8988T (cell line): ENCODE results near the gene C1QTNF9.
"Not testable (repeated sequence)": the region's sequence is repeated elsewhere in the genome, so short reads cannot be mapped to it uniquely, and the experiment has no call there.

ENCODE experiments used
- DNase-seq: peaks from one replicate; pipeline ENCODE4 v3.0.0; 2011

Gene C1QTNF9

GRCh38 chr13:24309300-24309699 lies at the start of gene C1QTNF9:
C1QTNF9 (plus strand) TSS chr13:24309580; CDS start chr13:24316004, 6,424 bp downstream.
- DNase-seq = not testable (repeated sequence)

- no peak for DNase-seq
Observed at GRCh38 chr13:24261566-24261965, 47.8 kb upstream of the C1QTNF9 start.

GRCh38 chr13:24263632-24264031 lies 45.7 kb upstream of the C1QTNF9 start:
- DNase-seq = no peak

- no peak for DNase-seq
Observed at GRCh38 chr13:24264976-24265375, 44.4 kb upstream of the C1QTNF9 start.

- DNase-seq = no peak
Observed at GRCh38 chr13:24265453-24265852, 43.9 kb upstream of the C1QTNF9 start.

GRCh38 chr13:24267274-24267673 lies 42.1 kb upstream of the C1QTNF9 start:
- DNase-seq = no peak

GRCh38 chr13:24267801-24268200 lies 41.6 kb upstream of the C1QTNF9 start:
- DNase-seq = no peak

GRCh38 chr13:24269821-24270220 lies 39.6 kb upstream of the C1QTNF9 start:
- DNase-seq = no peak

GRCh38 chr13:24270639-24271141 lies 38.7 kb upstream of the C1QTNF9 start:
- peak; percentile 21 for DNase-seq

- no peak for DNase-seq
Observed at GRCh38 chr13:24271231-24271600, 38.2 kb upstream of the C1QTNF9 start.

GRCh38 chr13:24271601-24272451 lies 37.6 kb upstream of the C1QTNF9 start:
- no peak for DNase-seq

- no peak for DNase-seq
Observed at GRCh38 chr13:24272452-24273161, 36.8 kb upstream of the C1QTNF9 start.

GRCh38 chr13:24273926-24274325 lies 35.5 kb upstream of the C1QTNF9 start:
- no peak for DNase-seq

GRCh38 chr13:24274452-24275021 lies 34.8 kb upstream of the C1QTNF9 start:
- DNase-seq = no peak

GRCh38 chr13:24275041-24275440 lies 34.3 kb upstream of the C1QTNF9 start:
- DNase-seq = no peak

GRCh38 chr13:24276306-24276705 lies 33.1 kb upstream of the C1QTNF9 start:
- DNase-seq = no peak

- no peak for DNase-seq
Observed at GRCh38 chr13:24276861-24277260, 32.5 kb upstream of the C1QTNF9 start.

- DNase-seq = no peak
Observed at GRCh38 chr13:24277761-24278160, 31.6 kb upstream of the C1QTNF9 start.

- DNase-seq = no peak
Observed at GRCh38 chr13:24279327-24280110, 29.9 kb upstream of the C1QTNF9 start.

- DNase-seq = no peak
Observed at GRCh38 chr13:24280720-24281119, 28.7 kb upstream of the C1QTNF9 start.

GRCh38 chr13:24281188-24282008 lies 28.0 kb upstream of the C1QTNF9 start:
- no peak for DNase-seq

- DNase-seq = no peak
Observed at GRCh38 chr13:24282256-24282655, 27.1 kb upstream of the C1QTNF9 start.
